Measurements from ENCODE around the gene BRICD5.

Gene BRICD5

DNA sequence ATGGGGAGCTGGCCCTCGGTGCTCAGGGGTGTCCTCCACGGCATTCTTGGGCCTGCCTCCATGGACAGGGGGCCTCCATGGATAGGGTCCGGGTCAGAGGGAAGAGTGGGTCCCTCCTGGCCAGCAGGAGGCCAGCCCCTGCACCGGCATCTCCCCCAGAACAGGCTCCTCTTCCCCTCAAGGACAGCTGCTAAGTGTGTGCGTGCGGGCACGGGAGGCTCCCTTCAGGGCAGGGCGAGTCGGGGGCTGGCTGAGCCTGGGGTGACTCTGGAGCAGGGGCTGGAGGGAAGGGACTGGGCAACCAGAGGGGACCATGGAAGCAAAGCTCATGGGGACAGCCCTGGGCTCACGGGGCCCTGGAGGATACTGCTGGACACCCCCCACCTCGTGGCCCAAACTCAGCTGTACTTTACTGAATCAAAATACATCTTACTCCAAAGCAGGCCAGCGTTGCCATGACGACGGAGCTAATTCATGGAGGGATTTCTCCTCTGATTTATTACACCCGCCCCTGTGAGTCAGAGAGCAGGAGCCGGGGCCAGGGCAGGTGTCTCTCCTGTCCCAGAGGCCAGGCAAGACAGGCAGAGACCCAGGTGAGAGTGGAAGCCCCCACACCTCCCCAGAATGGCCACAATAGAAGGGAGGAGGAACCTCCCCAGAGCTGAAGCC lies 16.4 kb downstream of the BRICD5 start:
- in situ Hi-C loops (cut with MboI; ENCODE audit: low pct_unique_long_range_greater_than_20kb, low sequenced_read_pairs, unreplicated experiment) = no loop called here
- DNase-seq (ENCODE audit: low spot score) = no peak
- no peak for TF ChIP-seq CTCF (IDR thresholded peaks at IDR 0.05; ENCODE audit: extremely low read depth, insufficient read depth, missing control alignments)

DNA sequence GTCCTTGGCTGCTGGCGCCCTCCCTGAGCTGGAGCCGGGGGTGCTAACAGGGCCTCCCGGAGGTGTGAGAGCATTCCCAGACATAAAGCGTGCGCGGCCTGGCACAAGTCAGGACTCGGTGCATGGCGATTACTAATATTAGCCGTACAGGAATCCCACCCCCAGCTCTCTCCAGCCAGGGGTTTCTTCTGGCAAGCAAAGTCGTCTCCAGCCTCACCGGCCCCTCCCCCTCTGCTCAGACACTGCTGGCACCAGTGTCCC lies 19.3 kb downstream of the BRICD5 start:
- no peak for TF ChIP-seq CTCF (IDR thresholded peaks at IDR 0.05; ENCODE audit: extremely low read depth, insufficient read depth, missing control alignments)
- in situ Hi-C loops (cut with MboI; ENCODE audit: low pct_unique_long_range_greater_than_20kb, low sequenced_read_pairs, unreplicated experiment) = no loop called here
- DNase-seq (ENCODE audit: low spot score) = no peak

GRCh38 chr16:2190659-2191445 lies 19.8 kb downstream of the BRICD5 start:
- in situ Hi-C loops (cut with MboI; ENCODE audit: low pct_unique_long_range_greater_than_20kb, low sequenced_read_pairs, unreplicated experiment) = no loop called here
- no peak for DNase-seq (ENCODE audit: low spot score)
- no peak for TF ChIP-seq CTCF (IDR thresholded peaks at IDR 0.05; ENCODE audit: extremely low read depth, insufficient read depth, missing control alignments)

DNA sequence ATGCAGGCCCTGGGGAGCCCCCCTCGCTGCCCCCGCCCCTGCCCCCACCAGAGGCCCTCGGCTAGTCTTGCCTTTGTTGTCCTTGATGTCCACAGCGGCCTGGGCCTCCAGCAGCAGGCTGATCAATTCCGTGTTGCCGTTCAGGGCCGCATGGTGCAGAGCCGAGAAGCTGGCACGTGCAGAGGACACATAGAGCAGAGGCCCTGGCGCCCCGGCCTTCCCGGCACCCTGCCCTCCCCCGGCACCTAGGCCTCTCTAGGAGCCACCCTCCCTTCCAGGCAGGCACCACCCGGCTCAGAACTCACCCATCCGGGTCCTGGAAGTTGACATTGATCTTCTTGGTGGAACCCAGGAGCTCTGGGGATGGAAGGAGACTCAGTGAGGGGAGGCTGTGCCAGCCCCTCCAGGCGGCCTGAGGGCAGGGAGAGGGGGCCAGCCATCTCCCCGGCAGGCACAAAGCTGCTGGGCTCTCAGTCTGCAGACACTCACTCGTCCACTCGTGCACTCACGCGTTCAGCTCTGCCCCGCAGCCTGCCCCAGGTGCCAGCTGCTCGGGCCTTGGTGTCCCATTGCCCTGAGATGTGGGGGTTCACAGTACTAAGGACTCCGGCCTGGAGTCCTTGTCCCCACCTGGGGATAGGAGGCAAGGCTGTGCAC lies 20.5 kb downstream of the BRICD5 start:
- TF ChIP-seq CTCF (IDR thresholded peaks at IDR 0.05; ENCODE audit: extremely low read depth, insufficient read depth, missing control alignments) = no peak
- DNase-seq (ENCODE audit: low spot score) = no peak
- in situ Hi-C loops (cut with MboI; ENCODE audit: low pct_unique_long_range_greater_than_20kb, low sequenced_read_pairs, unreplicated experiment) = no loop called here

- in situ Hi-C loops (cut with MboI; ENCODE audit: low pct_unique_long_range_greater_than_20kb, low sequenced_read_pairs, unreplicated experiment) = no loop called here
- TF ChIP-seq CTCF (IDR thresholded peaks at IDR 0.05; ENCODE audit: extremely low read depth, insufficient read depth, missing control alignments) = no peak
- DNase-seq (ENCODE audit: low spot score) = no peak
Observed at GRCh38 chr16:2189252-2189893, 21.3 kb downstream of the BRICD5 start.

DNA sequence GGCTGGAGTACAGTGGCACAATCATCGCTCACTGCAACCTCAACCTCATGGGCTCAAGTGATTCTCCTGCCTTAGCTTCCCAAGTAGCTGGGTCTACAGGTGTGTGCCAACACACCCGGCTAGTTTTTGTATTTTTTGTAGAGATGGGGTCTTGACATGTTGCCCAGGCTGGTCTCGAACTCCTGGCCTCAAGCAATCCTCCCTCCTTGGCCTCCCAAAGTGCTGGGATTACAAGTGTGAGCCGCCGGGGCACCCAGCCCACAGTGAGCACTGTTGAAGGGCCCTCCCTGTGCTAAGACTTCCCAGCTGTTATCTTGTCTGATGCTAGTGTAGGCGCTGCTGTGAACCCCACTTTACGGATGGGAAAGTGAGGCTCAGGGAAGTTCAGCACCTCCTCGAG lies 22.3 kb downstream of the BRICD5 start:
- DNase-seq (ENCODE audit: low spot score) = no peak
- in situ Hi-C loops (cut with MboI; ENCODE audit: low pct_unique_long_range_greater_than_20kb, low sequenced_read_pairs, unreplicated experiment) = no loop called here
- no peak for TF ChIP-seq CTCF (IDR thresholded peaks at IDR 0.05; ENCODE audit: extremely low read depth, insufficient read depth, missing control alignments)

Measured in GM13977 (cell line).